Activated CD4-positive, alpha-beta T cell treated with anti-CD3 and anti-CD28 coated beads for 48 hours (primary cell): ENCODE results near the gene CD4.

Experiments used
- DNase-seq: peaks from one replicate; pipeline ENCODE4 v3.0.0-alpha.2; 2020

CD4 gene

DNA sequence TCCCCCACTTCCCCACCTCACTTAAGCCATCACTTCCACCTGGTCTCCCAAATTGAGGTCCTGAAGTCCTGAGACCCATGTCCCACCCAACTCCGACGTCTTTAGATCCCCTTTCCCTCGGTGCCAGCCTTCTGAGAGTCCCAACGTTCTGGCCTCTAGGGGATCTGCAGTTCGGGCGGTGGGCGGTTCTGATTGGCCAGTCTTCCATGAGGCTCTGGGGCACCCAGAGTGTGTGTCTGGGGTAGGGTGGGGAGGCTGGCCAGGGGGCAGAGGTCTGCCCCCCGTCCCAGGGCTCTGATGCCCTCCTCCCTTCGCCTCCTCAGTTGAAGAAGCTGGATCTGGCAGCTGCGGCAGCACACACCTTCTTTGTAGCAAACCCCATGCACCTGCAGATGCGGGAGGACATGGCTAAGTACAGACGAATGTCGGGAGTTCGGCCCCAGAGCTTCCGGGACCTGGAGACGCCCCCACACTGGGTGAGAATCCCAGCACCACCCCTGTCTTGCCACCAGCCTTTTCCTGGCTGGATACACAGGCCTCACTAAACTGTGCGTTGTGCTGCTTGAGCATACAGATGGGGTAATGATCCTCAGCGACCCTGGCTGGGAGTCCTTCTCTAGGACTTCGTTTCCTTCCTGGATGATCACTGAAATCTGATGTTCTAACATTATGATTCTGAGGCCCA is 40.4 kb downstream of the CD4 start:
- DNase-seq: no peak

GRCh38 chr12:6830286-6830890 is 41.1 kb downstream of the CD4 start:
- DNase-seq: no peak

- DNase-seq: no peak
Measured at GRCh38 chr12:6830999-6831398, 41.7 kb downstream of the CD4 start.

- no peak for DNase-seq
Measured at GRCh38 chr12:6831450-6831995, 42.2 kb downstream of the CD4 start.

DNA sequence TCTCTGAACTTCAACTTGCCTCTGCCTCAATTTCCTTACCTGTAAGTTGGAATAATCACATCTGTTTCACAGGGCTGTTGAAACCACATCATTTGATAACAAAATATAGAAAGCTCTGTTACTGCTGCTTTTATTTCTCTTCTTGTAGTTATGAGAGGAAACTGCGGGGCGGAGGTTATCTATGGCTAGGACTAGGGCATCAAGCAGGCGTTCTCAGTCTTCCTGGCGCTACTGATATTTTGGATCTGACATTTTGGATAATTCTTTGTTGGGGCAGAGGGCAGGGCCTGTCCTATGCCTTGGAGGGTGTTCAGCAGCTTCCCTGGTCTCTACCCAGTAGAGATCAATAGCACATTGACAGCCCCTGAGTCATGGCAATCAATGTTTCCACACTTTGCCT is 42.8 kb downstream of the CD4 start:
- no peak for DNase-seq

DNA sequence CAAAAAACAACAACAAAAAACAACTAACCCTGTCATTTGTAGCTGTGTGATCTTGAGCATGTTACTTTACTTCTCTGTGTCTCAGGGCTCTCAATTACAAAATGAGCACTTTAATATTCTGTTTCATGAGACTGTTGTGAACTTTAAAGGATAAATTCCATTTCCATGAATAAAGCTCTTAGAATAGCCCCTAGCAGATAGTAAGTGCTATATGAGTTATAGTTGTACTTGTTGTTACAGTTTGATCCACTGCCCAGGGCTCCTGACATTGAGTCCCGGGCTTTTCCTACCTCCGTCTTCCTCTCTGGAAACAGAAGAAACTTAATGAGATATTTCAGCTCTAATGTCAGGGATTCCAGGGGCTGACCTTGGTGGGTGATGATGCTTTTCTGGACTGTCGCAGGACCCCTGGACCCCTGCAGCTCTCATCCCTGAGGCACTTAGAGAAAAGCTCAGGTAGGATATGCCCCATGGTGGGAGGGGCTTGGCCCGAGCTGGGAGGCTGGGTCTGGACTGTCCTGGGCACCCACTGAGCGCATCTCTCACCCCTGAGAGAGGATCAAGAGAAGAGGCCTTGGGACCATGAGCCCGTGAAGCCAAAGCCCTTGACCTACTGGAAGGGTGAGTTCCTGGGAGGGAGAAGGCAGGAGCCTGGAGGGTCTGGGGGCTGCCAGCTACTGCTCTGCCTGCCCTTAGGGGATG is 44.0 kb downstream of the CD4 start:
- no peak for DNase-seq

GRCh38 chr12:6834254-6834653 is 44.9 kb downstream of the CD4 start:
- DNase-seq: no peak

DNA sequence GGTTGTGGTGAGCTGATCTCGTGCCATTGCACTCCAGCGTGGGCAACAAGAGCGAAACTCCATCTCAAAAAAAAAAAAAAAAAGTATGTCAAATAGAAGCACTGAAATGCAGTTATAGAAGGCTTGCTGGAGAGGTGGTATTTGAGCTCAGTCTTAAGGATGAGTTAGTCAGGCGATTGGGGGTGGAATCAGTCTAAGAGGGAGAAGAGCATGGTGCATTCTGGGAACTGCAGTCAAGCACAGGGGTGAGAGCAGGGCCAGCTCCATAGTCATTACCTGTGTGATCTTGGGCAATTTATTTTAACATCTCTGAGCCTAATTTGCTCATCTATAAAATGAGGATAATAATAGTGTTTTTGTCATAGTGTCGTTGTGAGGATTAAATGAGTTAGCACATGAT is 45.5 kb downstream of the CD4 start:
- no peak for DNase-seq

- no peak for DNase-seq
Measured at GRCh38 chr12:6836851-6837250, 47.5 kb downstream of the CD4 start.

GRCh38 chr12:6837370-6838060 is 48.2 kb downstream of the CD4 start:
- no peak for DNase-seq

DNA sequence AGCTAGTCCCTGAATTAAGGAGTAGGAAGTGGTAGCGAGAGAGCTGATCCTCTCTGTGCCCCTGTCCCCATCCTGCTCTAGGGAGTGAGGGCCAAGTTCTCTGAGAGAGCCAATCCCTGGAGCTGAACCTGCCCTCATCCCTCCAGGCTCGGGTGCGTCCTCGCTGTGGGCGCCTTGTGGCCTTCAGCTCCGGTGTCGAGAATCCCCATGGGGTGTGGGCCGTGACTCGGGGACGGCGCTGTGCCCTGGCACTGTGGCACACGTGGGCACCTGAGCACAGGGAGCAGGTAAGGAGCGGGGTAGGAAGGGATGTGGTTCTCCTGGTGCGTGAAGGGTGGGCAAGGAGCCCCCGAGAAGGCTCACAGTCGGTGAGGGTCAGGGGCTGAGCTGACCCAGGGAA is 49.5 kb downstream of the CD4 start:
- no peak for DNase-seq

- no peak for DNase-seq
Measured at GRCh38 chr12:6839482-6840201, 50.3 kb downstream of the CD4 start.

GRCh38 chr12:6840330-6840729 is 51.0 kb downstream of the CD4 start:
- no peak for DNase-seq

DNA sequence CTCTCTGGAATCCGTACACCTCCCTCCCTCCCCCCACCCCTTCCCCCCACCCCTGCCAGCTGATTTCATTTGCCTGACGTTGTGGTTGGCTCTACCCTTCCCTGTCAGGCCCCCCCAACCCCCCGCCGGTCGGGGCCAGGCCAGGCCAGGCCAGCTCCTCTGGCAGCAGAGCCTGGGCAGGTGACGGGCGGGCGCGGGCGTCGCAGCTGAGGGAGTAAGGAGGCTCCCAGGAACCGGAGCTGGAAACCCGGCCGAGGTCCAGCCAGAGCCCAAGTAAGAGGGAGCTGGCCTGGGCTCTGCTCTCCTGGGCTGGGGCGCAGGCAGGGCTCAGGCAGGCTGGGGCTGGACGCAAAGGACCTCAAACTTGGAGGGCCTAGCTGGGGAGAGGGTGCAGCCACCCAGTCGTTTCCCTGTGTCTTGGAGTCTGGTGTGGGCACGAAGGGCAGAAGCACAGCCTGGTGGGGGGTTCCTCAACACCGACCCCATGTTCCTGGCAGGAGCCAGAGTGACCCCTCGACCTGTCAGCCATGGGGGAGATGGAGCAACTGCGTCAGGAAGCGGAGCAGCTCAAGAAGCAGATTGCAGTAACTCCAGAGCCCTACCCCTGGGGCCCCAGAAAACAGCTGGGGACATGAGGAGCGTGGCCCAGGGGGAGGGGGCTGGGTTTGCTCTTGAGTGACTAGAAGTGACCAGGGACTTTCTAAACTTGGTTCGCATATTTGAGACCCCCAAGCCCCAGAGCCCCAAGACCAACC is 51.6 kb downstream of the CD4 start, which contains the start of gene GNB3:
Gene GNB3, plus strand, starts transcription at position 165 of the 755 bp plus-strand sequence. Its CDS starts 363 bp downstream, at position 528.
- DNase-seq: no peak

DNA sequence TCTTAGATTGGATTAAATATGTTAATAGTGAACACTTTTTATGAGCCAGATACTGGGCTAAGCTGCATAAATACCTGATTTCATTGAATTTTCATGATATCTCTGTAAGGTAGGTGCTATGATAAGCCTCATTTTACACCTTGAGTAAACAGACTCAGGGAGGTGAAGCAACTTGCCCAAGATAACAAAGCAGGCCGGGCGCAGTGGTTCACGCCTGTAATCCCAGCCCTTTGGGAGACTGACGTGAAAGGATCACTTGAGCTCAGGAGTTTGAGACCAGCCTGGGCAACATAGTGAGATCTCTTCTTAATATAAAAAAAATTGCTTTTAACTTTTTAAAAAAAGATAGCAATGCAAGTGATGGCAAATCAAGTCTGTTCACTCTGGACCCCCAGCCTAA is 52.7 kb downstream of the CD4 start:
- no peak for DNase-seq

DNA sequence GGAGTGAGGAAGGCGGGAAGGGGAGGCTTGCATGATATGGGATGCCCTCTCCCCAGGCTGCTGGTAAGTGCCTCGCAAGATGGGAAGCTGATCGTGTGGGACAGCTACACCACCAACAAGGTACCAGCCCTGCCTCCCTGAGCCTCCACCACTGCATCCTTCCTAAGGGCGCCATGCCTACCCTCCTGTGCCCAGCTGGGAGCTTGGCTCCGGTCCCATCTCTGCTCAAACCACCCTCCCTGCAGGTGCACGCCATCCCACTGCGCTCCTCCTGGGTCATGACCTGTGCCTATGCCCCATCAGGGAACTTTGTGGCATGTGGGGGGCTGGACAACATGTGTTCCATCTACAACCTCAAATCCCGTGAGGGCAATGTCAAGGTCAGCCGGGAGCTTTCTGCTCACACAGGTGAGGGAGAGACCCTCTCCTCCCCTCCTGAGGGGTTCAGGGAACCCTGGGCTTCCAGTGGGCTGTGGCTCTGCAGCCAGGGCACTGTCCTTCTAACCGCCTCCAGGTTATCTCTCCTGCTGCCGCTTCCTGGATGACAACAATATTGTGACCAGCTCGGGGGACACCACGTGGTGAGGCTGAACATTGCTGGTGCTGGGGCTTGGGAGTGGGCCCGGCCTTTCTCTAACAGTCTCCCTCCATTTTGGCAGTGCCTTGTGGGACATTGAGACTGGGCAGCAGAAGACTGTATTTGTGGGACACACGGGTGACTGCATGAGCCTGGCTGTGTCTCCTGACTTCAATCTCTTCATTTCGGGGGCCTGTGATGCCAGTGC is 54.0 kb downstream of the CD4 start:
- no peak for DNase-seq

DNA sequence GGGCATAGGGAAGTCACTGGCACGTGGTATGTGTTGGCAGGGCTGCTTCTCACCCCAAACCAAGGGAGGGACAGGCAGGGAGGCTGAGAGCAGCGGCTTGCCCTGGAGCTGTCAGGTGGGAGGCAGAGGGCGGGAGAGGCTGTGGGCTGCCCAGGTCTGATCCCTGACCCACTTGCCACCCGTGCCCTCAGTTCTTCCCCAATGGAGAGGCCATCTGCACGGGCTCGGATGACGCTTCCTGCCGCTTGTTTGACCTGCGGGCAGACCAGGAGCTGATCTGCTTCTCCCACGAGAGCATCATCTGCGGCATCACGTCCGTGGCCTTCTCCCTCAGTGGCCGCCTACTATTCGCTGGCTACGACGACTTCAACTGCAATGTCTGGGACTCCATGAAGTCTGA is 56.1 kb downstream of the CD4 start:
- no peak for DNase-seq

- DNase-seq: no peak
Measured at GRCh38 chr12:6846316-6846869, 57.1 kb downstream of the CD4 start.

- DNase-seq: no peak
Measured at GRCh38 chr12:6847676-6848075, 58.3 kb downstream of the CD4 start.

- DNase-seq: no peak
Measured at GRCh38 chr12:6849427-6849826, 60.1 kb downstream of the CD4 start.
